AML-193 (cell line): Measurements from ENCODE around the gene DHRS3.
"Not testable (repeated sequence)": the region's sequence is repeated elsewhere in the genome, so short reads cannot be mapped to it uniquely, and the experiment has no call there.

Experiments
- DNase-seq, 2 experiments: peaks; one replicate each; lab custom pipeline; 2025; lab: John Stamatoyannopoulos, UW

The DHRS3 gene

GRCh38 chr1:12617901-12618660, at the start of gene DHRS3:
DHRS3 (minus strand) TSS chr1:12618210; CDS start chr1:12617348, 862 bp downstream.
- peak; percentile 9 to 27 for DNase-seq

- no peak for DNase-seq
Observed at GRCh38 chr1:12666141-12666735, 48.2 kb upstream of the DHRS3 start.

- DNase-seq = no peak
Observed at GRCh38 chr1:12665511-12665910, 47.5 kb upstream of the DHRS3 start.

GRCh38 chr1:12662556-12662955, 44.5 kb upstream of the DHRS3 start:
- DNase-seq = no peak

GRCh38 chr1:12661606-12662219, 43.7 kb upstream of the DHRS3 start:
- no peak for DNase-seq

- peak; percentile 18 to 39 for DNase-seq
Observed at GRCh38 chr1:12658531-12659453, 40.8 kb upstream of the DHRS3 start.

GRCh38 chr1:12657885-12658512, 40.0 kb upstream of the DHRS3 start:
- DNase-seq = not testable (repeated sequence)

GRCh38 chr1:12657060-12657884, 39.3 kb upstream of the DHRS3 start:
- DNase-seq = no peak

- DNase-seq = no peak
Observed at GRCh38 chr1:12656575-12656974, 38.6 kb upstream of the DHRS3 start.

- no peak for DNase-seq
Observed at GRCh38 chr1:12654657-12655056, 36.6 kb upstream of the DHRS3 start.

- DNase-seq = no peak
Observed at GRCh38 chr1:12654004-12654567, 36.1 kb upstream of the DHRS3 start.

- no peak for DNase-seq
Observed at GRCh38 chr1:12649971-12650421, 32.0 kb upstream of the DHRS3 start.

GRCh38 chr1:12648741-12649140, 30.7 kb upstream of the DHRS3 start:
- no peak for DNase-seq

- not testable (repeated sequence) for DNase-seq
Observed at GRCh38 chr1:12645401-12645800, 27.4 kb upstream of the DHRS3 start.

- no peak for DNase-seq
Observed at GRCh38 chr1:12644829-12645228, 26.8 kb upstream of the DHRS3 start.

GRCh38 chr1:12644237-12644636, 26.2 kb upstream of the DHRS3 start:
- DNase-seq = no peak

GRCh38 chr1:12643785-12644184, 25.8 kb upstream of the DHRS3 start, which contains the start of gene AADACL4:
AADACL4 (plus strand) TSS chr1:12644085; CDS start chr1:12644547, 462 bp downstream.
- no peak for DNase-seq

GRCh38 chr1:12643079-12643478, 25.1 kb upstream of the DHRS3 start:
- DNase-seq = no peak

GRCh38 chr1:12640958-12641272, 22.9 kb upstream of the DHRS3 start:
- no peak for DNase-seq

GRCh38 chr1:12640237-12640957, 22.4 kb upstream of the DHRS3 start:
- no peak for DNase-seq
